ENCODE results near the gene PIK3R4.

The PIK3R4 gene

GRCh38 chr3:130739848-130740247, 6.8 kb downstream of the PIK3R4 start:
- DNase-seq = no peak

DNA sequence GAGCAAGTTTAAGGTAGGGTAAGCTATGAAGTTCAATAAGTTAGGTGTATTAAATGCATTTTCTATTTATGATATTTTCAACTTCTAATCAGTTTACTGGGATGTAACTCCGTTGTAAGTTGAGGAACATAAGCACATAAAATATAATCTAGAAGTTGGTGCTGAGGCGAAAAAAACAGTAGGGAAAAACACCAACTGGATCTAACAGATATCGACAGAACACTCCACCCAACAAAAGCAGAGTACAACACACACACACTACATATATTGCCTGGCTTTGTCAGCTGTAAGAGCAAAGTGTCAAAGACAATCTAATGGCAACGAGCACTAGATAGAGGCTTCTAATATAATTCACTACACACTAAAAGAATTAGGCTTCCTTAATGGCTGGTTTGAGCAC, 8.4 kb downstream of the PIK3R4 start:
- DNase-seq = no peak

- DNase-seq = no peak
Measured at GRCh38 chr3:130737622-130738021, 9.0 kb downstream of the PIK3R4 start.

DNA sequence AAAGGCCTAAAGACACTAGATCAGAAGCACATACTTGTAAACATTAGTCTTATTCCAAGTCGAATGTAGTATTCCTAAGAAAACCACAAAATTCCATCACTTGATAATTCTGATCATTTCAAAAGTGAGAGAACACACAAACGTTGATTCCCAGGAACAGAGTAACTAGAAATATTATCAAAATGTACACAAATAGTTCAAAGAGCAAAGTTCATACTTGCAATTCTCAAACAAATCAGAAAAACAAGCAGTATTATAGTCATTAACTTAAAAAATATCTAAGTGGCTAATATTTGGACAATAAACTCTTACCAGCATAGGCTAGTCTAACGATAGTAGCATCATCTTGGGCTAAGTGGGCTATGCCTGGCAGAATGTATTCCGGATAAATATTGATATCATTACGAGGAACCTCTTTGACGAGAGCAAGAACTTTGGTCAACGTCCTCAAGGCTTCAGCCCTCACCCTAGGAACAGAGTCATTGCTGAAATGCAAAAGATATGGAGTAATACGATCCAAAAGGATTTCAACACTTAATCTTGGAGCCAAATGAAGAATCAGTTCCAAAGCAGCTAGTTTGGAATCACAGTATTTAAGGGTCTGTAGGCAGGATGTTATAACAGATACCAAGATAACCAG, 13.3 kb downstream of the PIK3R4 start:
- DNase-seq = no peak

GRCh38 chr3:130732501-130732900, 14.1 kb downstream of the PIK3R4 start:
- DNase-seq = no peak

DNA sequence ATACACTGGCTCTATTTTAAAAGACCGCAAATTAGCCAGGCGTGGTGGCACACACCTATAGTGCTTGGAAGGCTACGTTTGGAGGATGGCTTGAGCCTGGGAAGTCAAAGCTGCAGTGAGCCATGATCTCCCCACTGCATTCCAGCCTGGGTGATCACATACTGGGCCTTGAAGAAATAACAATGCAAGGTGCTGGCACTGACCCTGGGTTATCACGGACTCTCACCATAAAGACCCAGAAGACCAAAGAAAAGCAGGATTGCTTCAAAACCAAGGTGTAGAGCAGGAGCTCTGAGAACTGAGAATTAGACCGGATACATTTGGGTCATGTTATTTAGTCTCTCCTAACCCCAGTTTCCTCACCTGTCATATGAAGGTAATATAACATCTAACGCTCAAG, 14.8 kb downstream of the PIK3R4 start:
- DNase-seq = no peak

DNA sequence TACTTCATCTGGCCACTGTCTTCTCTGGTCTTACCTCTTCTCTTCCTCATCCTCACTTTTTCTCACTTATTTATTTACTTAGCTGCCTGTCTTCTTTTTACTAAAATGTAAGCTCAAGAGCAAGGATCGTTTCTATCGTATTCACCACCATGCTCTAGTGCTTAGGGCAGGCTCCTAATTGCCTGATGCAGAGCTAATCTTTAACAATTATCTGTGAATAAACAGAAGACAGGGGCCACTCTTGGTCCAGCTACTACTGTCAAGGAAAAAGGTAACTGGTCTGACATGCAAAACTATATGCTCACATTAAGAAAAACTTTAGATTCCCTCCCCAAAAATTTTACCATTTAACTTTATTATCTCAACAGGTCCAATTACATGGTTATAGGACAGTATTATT, 17.5 kb downstream of the PIK3R4 start:
- no peak for DNase-seq

- DNase-seq = no peak
Measured at GRCh38 chr3:130728037-130728436, 18.6 kb downstream of the PIK3R4 start.

DNA sequence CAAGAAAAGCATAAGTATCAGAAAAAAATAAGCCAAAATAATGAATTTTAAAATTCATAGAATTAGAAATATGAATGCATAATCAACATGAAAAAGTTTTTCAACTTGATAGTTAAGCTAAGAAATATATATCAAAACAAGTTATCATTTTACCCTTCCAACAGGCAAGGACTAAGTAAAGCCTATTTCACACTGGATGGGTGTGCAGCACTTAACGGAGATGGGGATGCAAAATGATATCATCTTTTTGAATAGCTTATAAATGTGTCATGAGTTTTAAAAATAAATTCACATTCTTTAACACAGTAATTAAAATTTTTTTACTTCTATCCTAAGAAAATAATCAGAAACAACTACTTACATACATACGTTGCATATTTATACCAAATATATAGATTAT, 20.9 kb downstream of the PIK3R4 start:
- DNase-seq = peak; percentile 46

DNA sequence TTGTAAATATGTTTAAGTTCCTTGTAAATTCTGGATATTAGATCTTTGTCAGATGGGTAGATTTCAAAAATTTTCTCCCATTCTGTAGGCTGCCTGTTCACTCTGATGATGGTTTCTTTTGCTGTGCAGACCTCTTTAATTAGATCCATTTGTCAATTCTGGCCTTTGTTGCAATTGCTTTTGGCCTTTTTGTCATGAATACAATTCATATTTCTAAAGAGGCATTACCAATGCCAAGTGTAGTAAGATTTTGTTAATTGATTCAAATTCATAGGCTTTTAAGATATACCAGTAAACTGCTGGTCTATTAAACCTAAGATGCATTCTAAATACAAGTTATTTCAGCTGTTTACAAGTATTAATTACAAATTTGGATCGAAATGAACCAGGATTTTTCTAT, 31.0 kb downstream of the PIK3R4 start:
- DNase-seq = no peak

GRCh38 chr3:130712718-130713423, 33.8 kb downstream of the PIK3R4 start:
- DNase-seq = no peak

GRCh38 chr3:130711565-130712324, 34.9 kb downstream of the PIK3R4 start:
- peak; percentile 55 for DNase-seq

DNA sequence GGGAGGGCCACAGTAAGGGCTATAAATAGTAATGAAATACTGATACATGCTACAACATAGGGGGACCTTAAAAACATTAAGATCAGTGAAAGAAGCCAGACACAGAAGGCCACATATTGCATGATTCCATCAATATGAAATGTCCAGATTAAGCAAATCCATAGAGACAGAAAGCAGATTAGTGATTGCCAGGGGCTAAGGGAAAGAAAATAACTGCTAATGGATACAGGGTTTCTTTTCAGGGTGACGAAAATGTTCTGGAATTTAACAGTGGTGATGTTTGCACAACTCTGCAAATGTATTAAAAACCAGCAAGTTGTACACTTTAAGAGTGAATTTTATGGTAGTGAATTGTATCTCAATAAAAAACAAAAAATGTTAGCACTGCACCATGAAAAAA, 37.0 kb downstream of the PIK3R4 start:
- peak; percentile 35 for DNase-seq

DNA sequence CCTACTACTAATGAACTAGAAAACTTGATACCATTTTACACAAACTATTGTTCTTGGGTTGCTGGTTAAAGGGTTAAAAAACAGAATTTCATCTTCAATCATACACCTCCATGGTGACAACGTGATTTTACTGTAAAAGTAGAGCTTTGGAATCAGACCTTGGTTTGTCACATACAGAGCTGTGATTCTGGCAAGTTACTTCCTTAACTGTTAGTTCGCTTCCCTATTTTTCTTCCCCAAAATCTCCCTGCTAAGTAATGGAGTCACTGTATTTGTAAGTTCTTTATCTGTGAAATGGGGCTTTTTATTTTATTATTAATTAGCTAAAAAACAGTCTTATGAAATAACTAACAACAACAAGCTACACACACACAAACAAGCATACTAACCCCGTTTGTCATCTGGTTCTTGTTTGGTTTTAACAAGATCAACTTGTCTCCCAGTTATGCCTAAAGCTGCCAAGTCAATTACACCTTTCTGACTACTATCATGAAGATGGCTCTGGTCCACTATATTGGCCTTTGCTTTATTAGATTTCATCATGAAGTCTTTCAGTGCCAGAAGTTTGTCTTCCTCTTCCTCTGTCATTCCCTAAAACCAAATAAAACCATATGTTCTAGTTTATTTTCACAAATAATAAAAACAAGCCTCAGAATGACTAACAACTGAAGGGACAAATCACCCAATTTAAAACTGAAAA, 38.6 kb downstream of the PIK3R4 start:
- no peak for DNase-seq

DNA sequence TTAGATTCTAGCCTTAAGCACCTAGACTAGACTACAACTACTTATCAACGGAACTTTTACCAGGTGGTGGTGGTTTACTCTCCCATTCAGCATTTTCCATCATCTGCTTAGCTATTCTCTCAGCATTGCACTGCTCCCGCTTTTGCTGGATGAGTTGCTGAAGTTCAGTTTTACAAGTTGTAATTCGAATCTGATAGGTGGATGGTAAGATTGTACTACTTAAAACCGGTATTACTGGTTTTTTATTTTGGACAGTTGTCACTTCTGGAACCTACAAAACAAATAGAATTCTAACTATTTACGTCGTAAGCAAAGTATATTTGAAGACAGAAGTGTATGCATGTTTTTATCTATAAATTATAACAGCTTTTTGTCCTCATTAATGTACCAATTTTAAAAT, 41.1 kb downstream of the PIK3R4 start:
- no peak for DNase-seq

- DNase-seq = no peak
Measured at GRCh38 chr3:130702985-130703384, 43.6 kb downstream of the PIK3R4 start.

GRCh38 chr3:130700541-130700940, 46.1 kb downstream of the PIK3R4 start:
- DNase-seq = no peak

- peak; percentile 19 for DNase-seq
Measured at GRCh38 chr3:130699765-130700164, 46.9 kb downstream of the PIK3R4 start.

DNA sequence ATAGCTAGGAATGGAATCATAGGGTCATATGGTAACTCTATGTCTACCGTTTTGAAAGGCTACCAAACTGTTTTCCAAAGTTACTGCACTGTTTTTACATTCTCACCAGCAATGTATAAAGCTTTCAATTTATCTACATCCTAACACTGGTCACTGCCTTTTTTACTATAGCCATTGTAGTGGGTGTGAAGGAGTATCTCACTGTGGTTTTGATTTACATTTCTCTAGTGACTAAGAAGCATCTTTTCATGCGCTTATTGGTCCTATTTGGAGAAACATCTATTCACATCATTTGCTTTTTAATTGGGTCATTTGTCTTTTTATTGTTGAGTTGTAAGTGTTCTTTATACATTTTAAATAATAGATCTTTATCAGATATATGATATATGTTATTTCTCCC, 53.3 kb downstream of the PIK3R4 start:
- DNase-seq = no peak

DNA sequence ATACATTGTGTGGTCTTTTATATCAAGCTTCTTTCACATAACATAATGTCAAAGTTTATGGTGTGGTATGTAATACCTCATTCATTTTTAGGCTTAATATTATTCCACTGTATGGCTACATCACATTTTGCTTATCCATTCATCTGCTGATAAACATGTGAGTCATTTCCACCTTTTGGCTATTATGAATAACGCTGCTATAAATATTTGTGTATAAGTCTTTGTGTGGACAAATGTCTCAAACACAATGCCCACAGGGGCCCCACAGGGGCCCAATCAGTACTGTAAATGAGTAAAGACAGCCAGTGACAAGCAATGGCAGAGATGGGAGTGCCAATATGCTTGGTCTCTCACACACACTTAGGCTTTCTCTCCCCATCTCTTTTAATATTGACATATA, 54.2 kb downstream of the PIK3R4 start:
- no peak for DNase-seq

DNA sequence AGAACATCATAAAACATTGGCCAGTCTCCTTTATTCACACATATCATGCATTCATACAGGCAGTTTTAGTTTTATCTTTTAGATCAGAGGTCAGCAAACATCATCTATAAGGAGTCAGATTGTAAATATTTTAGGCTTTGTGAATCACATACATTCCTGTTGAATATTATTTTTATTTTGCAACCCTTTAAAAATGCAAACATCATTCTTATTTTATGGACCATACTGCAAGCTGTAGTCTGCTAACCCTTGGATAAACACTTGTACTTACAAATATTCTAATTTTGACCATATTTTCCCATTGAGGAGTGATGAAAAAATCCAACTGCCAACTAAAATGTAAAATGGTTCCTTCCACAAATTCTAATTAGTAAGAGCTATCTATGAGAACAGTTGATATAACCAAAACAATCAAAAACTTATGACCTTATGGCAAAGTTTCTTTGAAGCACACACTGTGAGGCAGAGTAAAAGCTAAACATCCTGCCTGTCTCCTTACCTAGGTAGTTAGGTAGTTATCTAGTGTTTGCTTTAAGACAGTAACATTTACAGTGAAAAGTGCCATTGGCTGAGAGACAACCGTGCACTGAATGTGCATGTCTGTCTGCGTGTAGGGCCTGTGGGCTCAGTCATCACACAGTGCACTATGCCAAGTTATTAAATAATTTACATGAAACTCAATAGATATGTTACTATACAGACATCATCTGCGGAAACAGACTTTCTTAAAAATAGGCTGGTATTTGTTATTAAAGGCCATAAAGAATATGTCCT, 57.7 kb downstream of the PIK3R4 start:
- DNase-seq = peak; percentile 24

GRCh38 chr3:130688015-130688688, 58.5 kb downstream of the PIK3R4 start:
- no peak for DNase-seq

Measured in fibroblast of skin of right biceps (primary cell).